ENCODE results near the gene RASSF7. TPM values are rescaled to one million over a fixed set of nuclear protein-coding genes. Genes with fewer than 3 reads are reported as not detected.

The RASSF7 gene
- total and polyA plus RNA-seq, 7 experiments from 2014 or later, result 20.0 to 45.4 (median 35.5) TPM

DNA sequence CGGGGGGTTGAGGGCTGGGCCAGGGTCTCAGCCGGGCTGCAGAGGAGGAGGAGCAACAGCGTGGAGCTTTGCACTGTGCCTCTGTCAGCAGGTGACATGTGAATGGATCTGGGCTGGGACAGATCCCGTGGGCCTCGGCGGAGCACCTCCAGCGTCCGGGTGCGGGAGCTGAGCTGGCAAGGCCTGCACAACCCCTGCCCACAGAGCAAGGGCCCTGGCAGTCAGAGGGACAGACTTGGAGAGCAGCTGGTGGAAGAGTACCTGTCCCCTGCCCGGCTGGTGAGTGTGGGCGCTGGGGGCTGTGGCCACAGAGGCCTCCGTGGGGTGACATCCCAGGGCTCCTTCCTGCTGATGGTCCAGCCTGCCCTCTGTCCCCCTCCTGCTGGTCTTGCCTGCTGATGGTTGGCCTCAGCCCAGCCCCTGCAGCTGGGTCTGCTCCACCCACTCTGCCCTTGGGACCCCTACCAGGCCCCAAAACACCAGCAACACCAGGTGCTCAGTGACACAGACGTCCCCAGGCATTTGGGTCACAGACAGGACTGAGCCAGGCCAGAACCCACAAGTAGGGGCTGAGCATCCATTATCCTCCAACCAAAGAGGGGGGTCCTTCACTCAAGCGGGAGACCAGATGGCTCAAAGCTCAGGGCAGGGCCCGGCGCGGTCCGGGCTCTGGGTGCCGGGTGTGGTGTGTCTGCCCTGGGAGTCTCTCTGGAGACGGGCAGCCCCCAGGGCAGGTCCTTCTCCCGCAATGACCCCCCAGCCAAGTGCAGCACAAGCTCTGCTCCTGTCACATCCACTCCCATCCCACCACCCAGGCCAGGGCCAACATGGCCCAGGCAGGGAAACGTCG lies 20.0 kb upstream of the RASSF7 start:
- ATAC-seq, result no peak
- Histone ChIP-seq H3K27me3 (ENCODE audit: control insufficient read depth in 2 of 2, insufficient read depth in 2 of 2, low read length in 2 of 2) (no peaks in the 10 kb centered on the region), H3K36me3 (ENCODE audit: control insufficient read depth in 2 of 3, insufficient read depth in 3 of 3, low read length in 3 of 3) (no peaks in the 10 kb centered on the region), H3K27ac (ENCODE audit: low read depth, low read length) (no peak overlapping the region), H3K4me3 (ENCODE audit: low read length) (no peak overlapping the region), H3K9me3 (ENCODE audit: control insufficient read depth in 2 of 3, low read length in 3 of 3) (no peaks in the 10 kb centered on the region), H3K4me1 (ENCODE audit: control insufficient read depth in 2 of 2, insufficient read depth in 2 of 2, low read length in 2 of 2) (peaks cover 15% of the 10 kb centered on the region in 2 donors)
- no peak for DNase-seq
- ChIA-PET POLR2A (no interaction called here), CTCF (no interaction called here)
- intact Hi-C loops (cut with micrococcal nuclease), result no loop called here
- Mint-ChIP-seq H3K27me3 (no peaks in the 10 kb centered on the region), H3K27ac (no peak overlapping the region), H3K4me3 (peak overlapping the region in 1 of 10 donors; percentile 51), H3K9me3 (no peaks in the 10 kb centered on the region), H3K4me1 (peaks cover 5 to 16% (median 9%) of the 10 kb centered on the region in 7 donors), H3K36me3 (peaks cover 0 to 2% (median 0%) of the 10 kb centered on the region in 5 donors)

DNA sequence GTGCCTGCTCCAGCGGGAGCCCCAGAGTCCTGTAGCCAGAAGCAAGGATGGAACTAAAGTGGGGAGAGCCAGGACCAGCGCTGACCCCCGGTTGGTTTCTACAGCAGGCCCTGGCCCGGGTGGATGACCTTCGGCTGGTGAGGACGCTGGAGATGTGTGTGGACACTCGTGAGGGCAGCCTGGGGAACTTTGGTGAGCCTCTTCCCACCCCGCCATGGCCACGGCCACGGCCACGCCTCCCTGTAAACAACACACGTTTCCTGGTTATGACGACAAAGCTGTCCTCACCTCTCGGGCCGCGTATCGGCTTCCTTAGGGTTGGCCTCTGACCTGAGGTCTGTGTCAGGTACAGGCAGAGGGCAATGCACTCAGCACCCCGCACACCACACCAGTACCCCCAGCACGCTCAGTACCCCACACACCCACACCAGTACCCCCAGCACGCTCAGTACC lies 19.3 kb upstream of the RASSF7 start:
- Histone ChIP-seq H3K27me3 (ENCODE audit: control insufficient read depth in 2 of 2, insufficient read depth in 2 of 2, low read length in 2 of 2) (no peaks in the 10 kb centered on the region), H3K27ac (ENCODE audit: low read depth, low read length) (no peak overlapping the region), H3K9me3 (ENCODE audit: control insufficient read depth in 2 of 3, low read length in 3 of 3) (no peaks in the 10 kb centered on the region), H3K4me1 (ENCODE audit: control insufficient read depth in 2 of 2, insufficient read depth in 2 of 2, low read length in 2 of 2) (peaks cover 14 to 15% of the 10 kb centered on the region in 2 donors), H3K4me3 (ENCODE audit: low read length) (no peak overlapping the region), H3K36me3 (ENCODE audit: control insufficient read depth in 2 of 3, insufficient read depth in 3 of 3, low read length in 3 of 3) (no peaks in the 10 kb centered on the region)
- no peak overlapping the region for H3K27ac Mint-ChIP-seq
- ChIA-PET POLR2A (no interaction called here), CTCF (no interaction called here)
- peaks cover under 1 to 11% (median 4%) of the 10 kb centered on the region in 7 donors for H3K4me1 Mint-ChIP-seq
- H3K9me3 Mint-ChIP-seq, result no peaks in the 10 kb centered on the region
- intact Hi-C loops (cut with micrococcal nuclease), result no loop called here
- no peak overlapping the region for H3K4me3 Mint-ChIP-seq
- DNase-seq (no peak), ATAC-seq (no peak)
- H3K27me3 Mint-ChIP-seq, result no peaks in the 10 kb centered on the region
- H3K36me3 Mint-ChIP-seq, result peaks cover 0 to 2% (median 0%) of the 10 kb centered on the region in 5 donors

GRCh38 chr11:544817-545166 lies 16.0 kb upstream of the RASSF7 start:
- ChIA-PET CTCF (interaction anchor here (0.6 kb wide), 1 partner anchor 257 kb away, joined by 3 read pairs; no protein-coding TSS in a partner anchor), POLR2A (interaction anchor here (0.8 to 1.5 kb wide), 2 partner anchors 11 to 151 kb away, joined by 3 to 4 read pairs; partner anchors contain the start of gene TMEM80)

GRCh38 chr11:545171-545570 lies 15.6 kb upstream of the RASSF7 start:
- peaks cover 0 to 4% (median 0%) of the 10 kb centered on the region in 7 donors for H3K4me1 Mint-ChIP-seq
- intact Hi-C loops (cut with micrococcal nuclease), result no loop called here

More at GRCh38 chr11:544817-545166, 16.0 kb upstream of the RASSF7 start:
- intact Hi-C loops (cut with micrococcal nuclease), result no loop called here
- Histone ChIP-seq H3K9me3 (ENCODE audit: control insufficient read depth in 2 of 3, low read length in 3 of 3) (no peaks in the 10 kb centered on the region), H3K27me3 (ENCODE audit: control insufficient read depth in 2 of 2, insufficient read depth in 2 of 2, low read length in 2 of 2) (no peaks in the 10 kb centered on the region), H3K4me3 (ENCODE audit: low read length) (no peak overlapping the region), H3K4me1 (ENCODE audit: control insufficient read depth in 2 of 2, insufficient read depth in 2 of 2, low read length in 2 of 2) (no peaks in the 10 kb centered on the region), H3K36me3 (ENCODE audit: control insufficient read depth in 2 of 3, insufficient read depth in 3 of 3, low read length in 3 of 3) (no peaks in the 10 kb centered on the region), H3K27ac (ENCODE audit: low read depth, low read length) (no peak overlapping the region)
- DNase-seq (no peak), ATAC-seq (no peak)
- Mint-ChIP-seq H3K4me1 (peaks cover 0 to 4% (median 0%) of the 10 kb centered on the region in 7 donors), H3K4me3 (no peak overlapping the region), H3K9me3 (no peaks in the 10 kb centered on the region), H3K27ac (no peak overlapping the region), H3K27me3 (no peaks in the 10 kb centered on the region), H3K36me3 (peaks cover 0 to 2% (median 0%) of the 10 kb centered on the region in 5 donors)

GRCh38 chr11:548700-549603 lies 11.8 kb upstream of the RASSF7 start:
- H3K27ac Mint-ChIP-seq, result no peak overlapping the region
- H3K27me3 Mint-ChIP-seq, result no peaks in the 10 kb centered on the region
- H3K4me1 Mint-ChIP-seq, result peaks cover 0 to 7% (median 0%) of the 10 kb centered on the region in 7 donors
- Histone ChIP-seq H3K4me1 (ENCODE audit: control insufficient read depth in 2 of 2, insufficient read depth in 2 of 2, low read length in 2 of 2) (peaks cover 0 to 6% of the 10 kb centered on the region in 2 donors), H3K27ac (ENCODE audit: low read depth, low read length) (no peak overlapping the region), H3K27me3 (ENCODE audit: control insufficient read depth in 2 of 2, insufficient read depth in 2 of 2, low read length in 2 of 2) (no peaks in the 10 kb centered on the region), H3K4me3 (ENCODE audit: low read length) (no peak overlapping the region), H3K9me3 (ENCODE audit: control insufficient read depth in 2 of 3, low read length in 3 of 3) (no peaks in the 10 kb centered on the region), H3K36me3 (ENCODE audit: control insufficient read depth in 2 of 3, insufficient read depth in 3 of 3, low read length in 3 of 3) (no peaks in the 10 kb centered on the region)
- no peaks in the 10 kb centered on the region for H3K9me3 Mint-ChIP-seq
- no peak for DNase-seq
- H3K4me3 Mint-ChIP-seq, result no peak overlapping the region
- ChIA-PET CTCF (no interaction called here), POLR2A (interaction anchor here (1.4 kb wide), 1 partner anchor 13 kb away, joined by 3 read pairs; no protein-coding TSS in a partner anchor)
- no peaks in the 10 kb centered on the region for H3K36me3 Mint-ChIP-seq
- intact Hi-C loops (cut with micrococcal nuclease), result no loop called here
- ATAC-seq, result no peak

More at GRCh38 chr11:545171-545570, 15.6 kb upstream of the RASSF7 start:
- Mint-ChIP-seq H3K27ac (no peak overlapping the region), H3K4me3 (no peak overlapping the region), H3K36me3 (peaks cover 0 to 2% (median 0%) of the 10 kb centered on the region in 5 donors), H3K9me3 (no peaks in the 10 kb centered on the region), H3K27me3 (no peaks in the 10 kb centered on the region)
- ChIA-PET POLR2A (interaction anchor here (0.8 to 1.5 kb wide), 3 partner anchors 9 to 151 kb away, joined by 3 to 4 read pairs (median 3); partner anchors contain the start of gene TMEM80), CTCF (interaction anchor here (0.6 kb wide), 1 partner anchor 257 kb away, joined by 3 read pairs; no protein-coding TSS in a partner anchor)
- Histone ChIP-seq H3K36me3 (ENCODE audit: control insufficient read depth in 2 of 3, insufficient read depth in 3 of 3, low read length in 3 of 3) (no peaks in the 10 kb centered on the region), H3K4me1 (ENCODE audit: control insufficient read depth in 2 of 2, insufficient read depth in 2 of 2, low read length in 2 of 2) (no peaks in the 10 kb centered on the region), H3K4me3 (ENCODE audit: low read length) (no peak overlapping the region), H3K27me3 (ENCODE audit: control insufficient read depth in 2 of 2, insufficient read depth in 2 of 2, low read length in 2 of 2) (no peaks in the 10 kb centered on the region), H3K27ac (ENCODE audit: low read depth, low read length) (no peak overlapping the region), H3K9me3 (ENCODE audit: control insufficient read depth in 2 of 3, low read length in 3 of 3) (no peaks in the 10 kb centered on the region)
- no peak for ATAC-seq
- no peak for DNase-seq

DNA sequence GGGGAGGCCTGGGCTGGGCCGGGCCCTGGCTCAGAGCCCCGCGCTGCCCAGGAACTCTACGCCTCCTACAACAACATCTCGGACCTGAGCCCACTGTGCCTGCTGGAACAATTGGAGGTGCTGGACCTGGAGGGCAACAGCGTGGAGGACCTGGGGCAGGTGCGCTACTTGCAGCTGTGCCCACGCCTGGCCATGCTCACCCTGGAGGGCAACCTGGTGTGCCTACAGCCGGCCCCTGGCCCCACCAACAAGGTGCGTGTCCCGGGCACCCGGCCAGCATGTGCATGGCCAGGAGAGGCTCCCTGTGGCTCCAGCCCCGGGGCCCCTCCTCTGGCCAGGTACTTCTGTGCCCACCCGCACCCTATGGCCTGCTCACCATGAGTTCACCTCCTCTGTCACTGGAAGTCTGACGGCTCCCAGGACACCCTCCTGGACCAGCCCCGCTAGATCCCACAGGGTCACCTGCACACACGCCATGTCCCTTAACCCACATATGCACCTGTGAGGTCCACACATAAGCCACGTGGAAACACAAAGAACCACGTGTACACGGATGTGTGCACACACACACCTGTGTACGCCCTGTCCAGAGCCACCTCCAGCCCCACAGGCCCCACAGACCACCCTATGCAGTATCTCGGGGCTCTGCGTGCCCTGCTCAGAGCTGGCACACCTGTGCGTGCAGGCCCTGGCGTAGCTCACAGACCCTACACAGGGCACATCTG lies 10.6 kb upstream of the RASSF7 start:
- H3K27ac ChIP-seq (ENCODE audit: low read depth, low read length), result no peak overlapping the region
- no peaks in the 10 kb centered on the region for H3K27me3 Mint-ChIP-seq
- H3K9me3 Mint-ChIP-seq, result no peaks in the 10 kb centered on the region
- H3K4me3 Mint-ChIP-seq, result no peak overlapping the region
- CTCF ChIA-PET, result no interaction called here
- no peaks in the 10 kb centered on the region for H3K36me3 Mint-ChIP-seq
- H3K4me1 Mint-ChIP-seq, result peaks cover 0 to 10% (median 0%) of the 10 kb centered on the region in 7 donors
- peak overlapping the region in 1 of 9 donors; percentile 72 for H3K27ac Mint-ChIP-seq
- no peak for ATAC-seq
- peaks cover 7 to 13% of the 10 kb centered on the region in 2 donors for H3K4me1 ChIP-seq (ENCODE audit: control insufficient read depth in 2 of 2, insufficient read depth in 2 of 2, low read length in 2 of 2)
- no peak overlapping the region for H3K4me3 ChIP-seq (ENCODE audit: low read length)
- H3K36me3 ChIP-seq (ENCODE audit: control insufficient read depth in 2 of 3, insufficient read depth in 3 of 3, low read length in 3 of 3), result no peaks in the 10 kb centered on the region
- POLR2A ChIA-PET, result interaction anchor here (0.9 to 1.0 kb wide), 2 partner anchors 19 to 38 kb away, joined by 3 to 4 read pairs; no protein-coding TSS in a partner anchor
- intact Hi-C loops (cut with micrococcal nuclease), result no loop called here
- DNase-seq, result no peak
- H3K27me3 ChIP-seq (ENCODE audit: control insufficient read depth in 2 of 2, insufficient read depth in 2 of 2, low read length in 2 of 2), result no peaks in the 10 kb centered on the region
- H3K9me3 ChIP-seq (ENCODE audit: control insufficient read depth in 2 of 3, low read length in 3 of 3), result no peaks in the 10 kb centered on the region

Data from naive thymus-derived CD4-positive, alpha-beta T cell (primary cell).